Measurements from ENCODE around the gene REC8.

DNA sequence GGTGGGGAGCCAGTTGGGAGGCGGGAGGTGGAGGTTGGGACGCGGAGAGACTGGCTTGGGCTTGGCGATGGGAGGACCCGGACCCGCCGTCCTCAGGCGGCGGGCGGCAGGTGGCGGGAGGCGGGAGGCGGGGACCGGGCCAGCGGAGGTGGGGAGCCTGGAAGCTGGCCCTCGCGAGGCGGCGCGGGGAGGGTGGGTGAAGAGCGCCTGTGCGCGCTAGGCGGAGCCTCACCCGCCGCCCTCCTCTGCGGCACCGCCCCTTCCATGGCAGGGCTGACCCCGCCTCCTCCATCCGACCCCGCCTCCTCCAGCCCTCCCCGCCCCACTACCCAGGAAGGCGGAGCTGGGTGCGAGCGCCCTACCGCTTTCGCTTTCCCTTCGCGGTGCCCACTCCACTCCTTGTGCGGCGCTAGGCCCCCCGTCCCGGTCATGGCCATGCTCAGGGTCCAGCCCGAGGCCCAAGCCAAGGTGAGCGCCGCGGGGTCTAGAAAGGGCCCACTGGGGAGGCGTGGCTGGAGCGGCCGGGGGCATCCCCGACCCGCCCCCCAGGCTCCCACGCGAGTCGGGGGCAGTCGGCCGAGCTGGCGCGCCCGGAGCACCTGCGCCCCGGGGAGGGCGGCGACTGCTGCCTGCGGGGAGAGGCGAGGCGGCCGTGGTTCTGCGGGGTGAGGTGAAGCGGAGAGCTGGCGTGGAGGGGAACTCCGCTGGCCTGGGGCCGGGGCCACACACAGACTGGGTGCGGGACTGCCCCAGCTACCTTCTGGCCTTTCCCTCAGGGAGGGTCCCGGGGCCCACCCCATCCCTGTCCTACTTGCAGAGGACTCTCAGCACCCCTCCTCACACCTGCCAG lies 35.8 kb upstream of the REC8 start, which contains the start of gene PSME1:
- TF ChIP-seq POLR2A (IDR thresholded peaks at IDR 0.05; ENCODE audit: low read length) (peak; percentile 68), GATA1 (IDR thresholded peaks at IDR 0.05; ENCODE audit: low read depth, low read length) (no peak)

Data from erythroblast (primary cell).